K562 (cell line): Measurements from ENCODE around the gene KIF14. TPM values are rescaled to one million over a fixed set of nuclear protein-coding genes. Genes with fewer than 3 reads are reported as not detected.

Source experiments
- BRD9 ChIP-seq: fragments of 450-650 bp; IDR thresholded peaks from 2 replicates; pipeline ENCODE4 v1.6.1; 2018; ENCODE audit warnings: low read depth; ENCODE audit not compliant: partially characterized antibody
- CBFA2T2 ChIP-seq: fragments of 450-650 bp; conservative IDR thresholded peaks from 2 replicates; pipeline ENCODE4 v1.6.1; 2017; ENCODE audit warnings: mild to moderate bottlenecking
- ELF2 ChIP-seq: fragments of 250-450 bp; sonication (Bioruptor Pico); IDR thresholded peaks from 2 replicates; pipeline ENCODE4 v1.5.0; 2021; ENCODE audit warnings: mild to moderate bottlenecking
- GMEB1 ChIP-seq: fragments of 250-450 bp; sonication (Bioruptor Pico); IDR thresholded peaks from 2 replicates; pipeline ENCODE4 v1.4.0; 2020; ENCODE audit warnings: mild to moderate bottlenecking
- KLF1 ChIP-seq: fragments of 450-650 bp; IDR thresholded peaks from 2 replicates; pipeline ENCODE4 v1.6.1; 2016; ENCODE audit warnings: missing genetic modification characterization, missing compliant biosample characterization
- LARP7 ChIP-seq: fragments of 450-650 bp; IDR thresholded peaks from 2 replicates; pipeline ENCODE4 v1.6.1; 2016
- MTA3 ChIP-seq: fragments of 450-650 bp; formaldehyde crosslinking; IDR thresholded peaks from 2 replicates; pipeline ENCODE4 v1.6.1; 2017; ENCODE audit warnings: mild to moderate bottlenecking, borderline replicate concordance
- NFIC ChIP-seq: fragments of 450-650 bp; IDR thresholded peaks from 2 replicates; pipeline ENCODE4 v1.6.1; 2017; ENCODE audit warnings: mild to moderate bottlenecking, inconsistent platforms
- NR2C2 ChIP-seq, 2 experiments: fragments of 200-800 bp in 1 of 2; sonication (Bioruptor generic) in 1 of 2; sonication (generic) in 1 of 2; formaldehyde crosslinking in 1 of 2; IDR thresholded peaks; 2 replicates each; pipeline versions ENCODE4 v1.6.1 to v1.8.0; 2016 to 2022; ENCODE audit warnings: mild to moderate bottlenecking in 1 of 2, missing compliant biosample characterization in 1 of 2, missing genetic modification characterization in 1 of 2, missing genetic modification reagents in 1 of 2
- RBM39 ChIP-seq: fragments of 200-400 bp; formaldehyde crosslinking; optimal IDR thresholded peaks from 2 replicates; pipeline ENCODE3; 2018; ENCODE audit warnings: low read depth, low read length
- TEAD4 ChIP-seq, 2 experiments: sonication (generic) in 1 of 2; formaldehyde crosslinking in 1 of 2; IDR thresholded peaks; 2 replicates each; pipeline versions ENCODE4 v1.6.1 to v1.8.0; 2012 to 2022; ENCODE audit warnings: borderline replicate concordance in 1 of 2, inconsistent platforms in 1 of 2, low read length in 1 of 2, mild to moderate bottlenecking in 1 of 2, missing genetic modification reagents in 1 of 2
- XRCC3 ChIP-seq: fragments of 450-650 bp; IDR thresholded peaks from 2 replicates; pipeline ENCODE4 v1.6.1; 2017; ENCODE audit warnings: mild to moderate bottlenecking, moderate library complexity
- YY1 ChIP-seq, 3 experiments: IDR thresholded peaks; 2 replicates each; pipeline ENCODE4 v1.6.1; 2011; ENCODE audit warnings: low read length in 2 of 3, mild to moderate bottlenecking in 2 of 3, moderate library complexity in 2 of 3, borderline replicate concordance in 1 of 3, control low read depth in 1 of 3, low read depth in 1 of 3; ENCODE audit not compliant: insufficient read depth in 3 of 3, insufficient replicate concordance in 2 of 3, control insufficient read depth in 1 of 3, insufficient read length in 1 of 3; ENCODE audit errors: extremely low read depth in 1 of 3
- ZBTB17 ChIP-seq: fragments of 450-650 bp; formaldehyde crosslinking; IDR thresholded peaks from 2 replicates; pipeline ENCODE4 v1.4.0; 2020; ENCODE audit warnings: mild to moderate bottlenecking
- ZBTB34 ChIP-seq: fragments of 250-450 bp; sonication (Bioruptor Pico); IDR thresholded peaks from 2 replicates; pipeline ENCODE4 v1.8.0; 2021; ENCODE audit warnings: mild to moderate bottlenecking, moderate library complexity
- ZNF175 ChIP-seq: fragments of 200-800 bp; sonication (Bioruptor generic); IDR thresholded peaks from 2 replicates; pipeline ENCODE4 v1.6.1; 2016; ENCODE audit warnings: low read depth, mild to moderate bottlenecking, missing genetic modification characterization, missing compliant biosample characterization
- ZNF316 ChIP-seq: fragments of 450-650 bp; IDR thresholded peaks from 2 replicates; pipeline ENCODE4 v1.6.1; 2016
- ZNF395 ChIP-seq: fragments of 200-800 bp; sonication (Bioruptor generic); IDR thresholded peaks from 2 replicates; pipeline ENCODE4 v1.6.1; 2017; ENCODE audit warnings: missing genetic modification characterization, missing compliant biosample characterization
- polyA plus RNA-seq, 8 experiments: library from polyadenylated mRNA; depleted of rRNA in 4 of 8; stranded (reverse) in 5 of 8; unstranded in 3 of 8; fragments of >200 nt; fragmentation: Nextera tagmentation in 2 of 8; fragmentation: Illumina TruSeq in 1 of 8; extraction: Ambion mirVana in 2 of 8; extraction: Trizol in 1 of 8; gene quantifications; 2 replicates each; pipeline versions ENCODE4 v1.2.1 to v1.2.3, GENCODE V29; 2011 to 2014; ENCODE audit warnings: inconsistent platforms in 1 of 8, missing spikeins in 1 of 8
- total RNA-seq, 7 experiments: library from RNA; depleted of rRNA in 6 of 7; stranded (reverse); fragments of >200 nt in 6 of 7; fragmentation: Illumina TruSeq in 2 of 7; extraction: Trizol in 2 of 7; gene quantifications; 2 replicates each; pipeline versions ENCODE4 v1.2.1 to v1.2.3, GENCODE V29; 2011 to 2021; ENCODE audit warnings: low replicate concordance in 1 of 7
- TF ChIP-seq, protein P1 (sequence below): sonication (generic); formaldehyde crosslinking; IDR thresholded peaks from 2 replicates; pipeline ENCODE4 v1.9.0; 2022; ENCODE audit warnings: mild to moderate bottlenecking, missing genetic modification reagents
- TF ChIP-seq, protein P2 (sequence below): fragments of 450-650 bp; formaldehyde crosslinking; IDR thresholded peaks from 2 replicates; pipeline ENCODE4 v1.4.0; 2022; ENCODE audit warnings: missing genetic modification characterization

Gene KIF14
- total and polyA plus RNA-seq, 9 of the 15 experiments (the other 6 are each of a cell fraction or from before 2014, with no cell fraction given), result 11.5 to 47.4 (median 29.0) TPM

- TF ChIP-seq ZBTB34 (CRISPR knock-in tag), result no peak
- TF ChIP-seq, protein P1, sequence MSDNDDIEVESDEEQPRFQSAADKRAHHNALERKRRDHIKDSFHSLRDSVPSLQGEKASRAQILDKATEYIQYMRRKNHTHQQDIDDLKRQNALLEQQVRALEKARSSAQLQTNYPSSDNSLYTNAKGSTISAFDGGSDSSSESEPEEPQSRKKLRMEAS (CRISPR knock-in tag), result peak; percentile 67
- 0 out of 2 replicates have a peak, but pooled peaks have one; percentile 5 for TF ChIP-seq TEAD4 (IDR thresholded peaks at IDR 0.05; ENCODE audit: low read length)
- TF ChIP-seq TEAD4 (CRISPR knock-in tag; IDR thresholded peaks at IDR 0.05; ENCODE audit: borderline replicate concordance), result peak; percentile 82; the same call in 1 of the 2 replicates
- 0 out of 2 replicates have a peak, but pooled peaks have one; percentile 63 for TF ChIP-seq LARP7
- peak; percentile 41; the same call in 1 of the 2 replicates for TF ChIP-seq NR2C2 (CRISPR knock-in tag; IDR thresholded peaks at IDR 0.05)
- TF ChIP-seq NR2C2 (tag; IDR thresholded peaks at IDR 0.05), result no peak
- 0 out of 2 replicates have a peak, but pooled peaks have one; percentile 53 for TF ChIP-seq ZBTB17 (CRISPR knock-in tag)
- TF ChIP-seq MTA3, result peak; percentile 64
- peak in 1 of 3 experiments; percentile 57 for TF ChIP-seq YY1 (IDR thresholded peaks at IDR 0.05; ENCODE audit: borderline replicate concordance in 1 of 3, control insufficient read depth in 1 of 3, extremely low read depth in 1 of 3, insufficient read depth in 3 of 3, insufficient read length in 1 of 3, insufficient replicate concordance in 2 of 3, low read depth in 1 of 3, low read length in 2 of 3)
- TF ChIP-seq KLF1, result peak; percentile 90
- TF ChIP-seq XRCC3, result no peak
- TF ChIP-seq ELF2 (CRISPR knock-in tag), result peak; percentile 94
- TF ChIP-seq ZNF175 (CRISPR knock-in tag), result no peak
- TF ChIP-seq ZNF316, result 0 out of 2 replicates have a peak, but pooled peaks have one; percentile 15
- peak; percentile 73 for TF ChIP-seq ZNF395 (CRISPR knock-in tag)
- no peak for TF ChIP-seq RBM39
- TF ChIP-seq CBFA2T2, result no peak
- peak; percentile 36; the same call in 1 of the 2 replicates for TF ChIP-seq GMEB1
- TF ChIP-seq BRD9, result peak; percentile 64
- TF ChIP-seq NFIC, result peak; percentile 48; the same call in 1 of the 2 replicates
- TF ChIP-seq, protein P2, sequence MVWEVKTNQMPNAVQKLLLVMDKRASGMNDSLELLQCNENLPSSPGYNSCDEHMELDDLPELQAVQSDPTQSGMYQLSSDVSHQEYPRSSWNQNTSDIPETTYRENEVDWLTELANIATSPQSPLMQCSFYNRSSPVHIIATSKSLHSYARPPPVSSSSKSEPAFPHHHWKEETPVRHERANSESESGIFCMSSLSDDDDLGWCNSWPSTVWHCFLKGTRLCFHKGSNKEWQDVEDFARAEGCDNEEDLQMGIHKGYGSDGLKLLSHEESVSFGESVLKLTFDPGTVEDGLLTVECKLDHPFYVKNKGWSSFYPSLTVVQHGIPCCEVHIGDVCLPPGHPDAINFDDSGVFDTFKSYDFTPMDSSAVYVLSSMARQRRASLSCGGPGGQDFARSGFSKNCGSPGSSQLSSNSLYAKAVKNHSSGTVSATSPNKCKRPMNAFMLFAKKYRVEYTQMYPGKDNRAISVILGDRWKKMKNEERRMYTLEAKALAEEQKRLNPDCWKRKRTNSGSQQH (CRISPR knock-in tag), result peak; percentile 74; the same call in 1 of the 2 replicates
Measured at GRCh38 chr1:200620273-200621131, at the start of gene KIF14 (continued).
